Measurements from ENCODE around the gene SLC22A16.
"Not testable (repeated sequence)": the region's sequence is repeated elsewhere in the genome, so short reads cannot be mapped to it uniquely, and the experiment has no call there.

DNA sequence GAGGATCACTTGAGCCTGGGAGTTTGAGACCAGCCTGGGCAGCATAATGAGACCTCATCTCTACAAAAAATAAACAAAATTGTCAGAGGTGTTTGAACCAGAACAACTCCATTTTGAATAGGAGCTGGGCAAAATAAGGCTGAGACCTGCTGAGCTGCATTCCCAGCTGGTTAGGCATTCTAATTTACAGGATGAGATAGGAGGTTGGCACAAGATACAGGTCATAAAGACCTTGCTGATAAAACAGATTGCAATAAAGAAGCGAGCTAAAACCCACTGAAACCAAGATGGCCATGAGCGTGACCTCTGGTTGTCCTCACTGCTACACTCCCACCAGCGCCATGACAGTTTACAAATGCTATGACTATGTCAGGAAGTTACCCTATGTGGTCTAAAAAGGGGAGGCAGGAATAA lies 11.6 kb upstream of the SLC22A16 start:
- not testable (repeated sequence) for TF ChIP-seq CTCF (IDR thresholded peaks at IDR 0.05); EZH2 (IDR thresholded peaks at IDR 0.05; ENCODE audit: borderline replicate concordance, insufficient read depth, low read depth, low read length, poor library complexity, severe bottlenecking)

Measured in B cell (primary cell).